GM18498 (cell line): Measurements from ENCODE around the gene CXCL9.
"Not testable (repeated sequence)": the region's sequence is repeated elsewhere in the genome, so short reads cannot be mapped to it uniquely, and the experiment has no call there.

Experiments
- ATAC-seq: cut with Tn5 transposase; IDR thresholded peaks from one replicate; pipeline ENCODE4 v1.9.1; 2021; ENCODE audit warnings: mild to moderate bottlenecking, moderate library complexity; ENCODE audit not compliant: unreplicated experiment

The CXCL9 gene

GRCh38 chr4:75962072-75962471, 45.2 kb downstream of the CXCL9 start:
- not testable (repeated sequence) for ATAC-seq

GRCh38 chr4:75958546-75958945, 48.8 kb downstream of the CXCL9 start:
- ATAC-seq: not testable (repeated sequence)

GRCh38 chr4:75954811-75955210, 52.5 kb downstream of the CXCL9 start:
- not testable (repeated sequence) for ATAC-seq

- ATAC-seq: no peak
Measured at GRCh38 chr4:75953509-75953908, 53.8 kb downstream of the CXCL9 start.
